AG09319 (cell line): ENCODE data around the gene PFN1.

ENCODE experiments used
- DNase-seq: peaks from one replicate; pipeline ENCODE4 v3.0.0-alpha.2; 2010; ENCODE audit warnings: low read depth; ENCODE audit errors: extremely low read depth
- TF ChIP-seq, protein P1 (sequence below): IDR thresholded peaks from 2 replicates; pipeline ENCODE4 v1.5.1; 2011; ENCODE audit warnings: low read depth, mild to moderate bottlenecking, inconsistent platforms, low read length, moderate library complexity

Gene PFN1

DNA sequence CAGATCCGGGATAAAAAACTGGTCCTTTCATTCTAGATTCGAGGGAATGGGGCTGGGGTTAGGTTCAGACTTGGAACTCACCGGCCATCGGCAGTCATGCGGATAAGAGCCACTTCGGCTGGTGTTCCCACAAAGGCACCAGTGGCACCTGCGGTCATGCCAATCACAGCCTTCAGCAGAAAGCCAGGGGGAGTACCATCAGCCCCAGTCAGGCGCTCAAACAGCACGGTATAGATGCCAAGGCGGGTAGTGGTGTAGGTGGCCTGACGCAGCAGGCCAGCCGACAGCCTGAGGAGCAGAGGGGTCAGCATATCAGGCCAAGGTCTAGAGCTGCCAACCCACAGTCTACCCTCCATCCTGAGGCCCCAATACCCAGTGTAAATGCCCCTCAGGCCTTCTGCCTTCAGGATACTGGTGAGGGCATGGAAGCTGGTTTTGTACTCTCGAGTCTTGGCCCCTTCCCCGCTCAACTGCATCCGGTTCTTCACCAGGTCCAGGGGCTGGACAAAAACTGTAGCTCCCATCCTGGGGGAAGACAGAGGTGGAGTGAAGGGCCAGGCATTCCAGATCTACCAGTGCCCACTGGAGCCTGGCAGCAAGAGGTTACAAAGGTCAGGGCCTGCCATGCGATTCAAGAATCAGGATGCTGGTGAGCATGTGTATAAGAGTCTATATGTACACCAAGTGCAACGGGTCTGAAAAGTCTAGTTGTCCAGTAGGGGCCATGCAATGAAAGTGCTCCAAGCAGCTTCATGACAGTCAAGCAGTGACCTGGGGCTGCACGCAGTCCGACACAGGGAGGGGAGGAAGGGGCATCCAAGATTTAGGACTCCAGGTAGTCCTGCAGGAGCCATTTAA is 9.4 kb downstream of the PFN1 start:
- TF ChIP-seq, protein P1, sequence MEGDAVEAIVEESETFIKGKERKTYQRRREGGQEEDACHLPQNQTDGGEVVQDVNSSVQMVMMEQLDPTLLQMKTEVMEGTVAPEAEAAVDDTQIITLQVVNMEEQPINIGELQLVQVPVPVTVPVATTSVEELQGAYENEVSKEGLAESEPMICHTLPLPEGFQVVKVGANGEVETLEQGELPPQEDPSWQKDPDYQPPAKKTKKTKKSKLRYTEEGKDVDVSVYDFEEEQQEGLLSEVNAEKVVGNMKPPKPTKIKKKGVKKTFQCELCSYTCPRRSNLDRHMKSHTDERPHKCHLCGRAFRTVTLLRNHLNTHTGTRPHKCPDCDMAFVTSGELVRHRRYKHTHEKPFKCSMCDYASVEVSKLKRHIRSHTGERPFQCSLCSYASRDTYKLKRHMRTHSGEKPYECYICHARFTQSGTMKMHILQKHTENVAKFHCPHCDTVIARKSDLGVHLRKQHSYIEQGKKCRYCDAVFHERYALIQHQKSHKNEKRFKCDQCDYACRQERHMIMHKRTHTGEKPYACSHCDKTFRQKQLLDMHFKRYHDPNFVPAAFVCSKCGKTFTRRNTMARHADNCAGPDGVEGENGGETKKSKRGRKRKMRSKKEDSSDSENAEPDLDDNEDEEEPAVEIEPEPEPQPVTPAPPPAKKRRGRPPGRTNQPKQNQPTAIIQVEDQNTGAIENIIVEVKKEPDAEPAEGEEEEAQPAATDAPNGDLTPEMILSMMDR = no peak
- no peak for DNase-seq

DNA sequence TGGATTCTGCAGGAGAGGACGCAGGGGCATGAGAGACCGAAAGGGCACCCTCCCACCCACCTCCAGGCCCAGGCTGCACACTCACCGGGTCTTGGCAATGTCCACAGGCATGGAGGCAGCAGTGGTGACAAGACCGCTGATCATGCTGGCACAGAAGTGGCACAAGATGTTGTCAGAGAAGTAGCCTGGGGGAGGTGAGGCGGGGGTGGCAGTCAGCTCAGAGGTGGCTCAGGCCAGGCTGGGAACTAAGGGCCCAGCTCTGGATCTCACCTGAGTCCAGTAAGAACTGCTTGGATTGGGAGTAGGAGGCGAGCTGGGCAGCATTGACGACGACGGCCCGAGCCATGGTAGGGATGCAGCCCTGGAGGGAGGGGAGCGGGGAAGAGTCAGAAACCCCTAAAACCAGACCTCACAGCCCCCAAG is 10.2 kb downstream of the PFN1 start:
- no peak for DNase-seq
- TF ChIP-seq, protein P1 = no peak

DNA sequence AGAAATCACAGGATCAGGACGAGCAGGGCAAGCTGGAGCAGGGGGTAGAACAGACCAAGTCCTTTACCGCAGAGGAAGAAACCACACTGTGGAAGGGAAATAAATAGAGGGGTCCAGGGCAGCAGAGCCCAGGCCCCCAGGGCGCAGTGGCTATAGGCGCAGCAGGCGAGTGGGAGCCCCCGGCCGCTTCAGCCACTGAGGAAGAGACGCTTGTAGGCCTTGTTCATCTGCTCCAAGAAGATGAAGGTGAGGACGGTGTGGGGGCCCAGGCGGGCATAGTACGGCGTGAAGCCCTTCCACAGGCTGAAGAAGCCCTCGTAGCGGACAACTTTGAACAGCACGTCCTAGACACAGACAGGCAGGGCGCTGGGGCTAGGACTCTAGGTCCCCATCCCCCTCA is 10.8 kb downstream of the PFN1 start:
- DNase-seq = no peak
- TF ChIP-seq, protein P1 = no peak

DNA sequence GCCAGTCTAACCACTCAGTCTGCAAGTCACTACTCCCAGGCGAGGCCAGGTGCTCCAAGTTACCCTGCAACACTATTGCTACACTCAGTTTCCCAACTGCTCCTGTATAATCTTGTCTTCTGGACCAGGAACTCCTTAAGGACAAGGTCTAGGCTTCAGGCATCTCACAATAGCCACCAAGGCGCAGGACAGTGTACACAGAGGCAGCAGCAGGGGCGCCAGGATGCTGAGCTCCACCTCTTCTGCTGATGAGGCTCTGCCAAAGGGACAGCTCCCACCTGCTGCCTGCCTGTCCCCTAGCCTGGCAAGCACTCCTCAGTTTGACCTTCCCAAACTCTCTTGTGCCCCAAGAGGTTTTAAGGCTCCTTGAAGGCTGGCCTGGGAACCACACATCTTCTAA is 11.9 kb downstream of the PFN1 start:
- DNase-seq = no peak
- TF ChIP-seq, protein P1 = no peak

DNA sequence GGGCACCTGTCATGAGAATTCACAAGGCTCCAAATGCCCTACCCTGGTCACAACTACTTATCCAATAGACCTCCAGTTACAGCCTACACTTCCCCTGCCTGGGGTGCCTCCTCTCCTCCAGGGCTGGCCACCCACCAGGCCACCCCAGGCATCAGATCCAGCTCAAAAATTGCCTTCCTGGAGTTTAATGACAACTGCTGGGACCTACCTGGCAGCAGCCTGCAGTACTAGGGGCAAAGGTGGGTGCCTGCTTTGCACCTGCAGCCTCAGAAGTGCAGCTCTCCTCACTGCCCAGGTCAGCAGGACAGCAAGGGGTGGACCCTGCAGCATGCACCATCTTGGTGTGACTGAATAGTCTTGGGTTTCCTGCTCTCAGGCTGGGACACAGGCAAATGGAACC is 12.7 kb downstream of the PFN1 start:
- TF ChIP-seq, protein P1 = no peak
- no peak for DNase-seq

DNA sequence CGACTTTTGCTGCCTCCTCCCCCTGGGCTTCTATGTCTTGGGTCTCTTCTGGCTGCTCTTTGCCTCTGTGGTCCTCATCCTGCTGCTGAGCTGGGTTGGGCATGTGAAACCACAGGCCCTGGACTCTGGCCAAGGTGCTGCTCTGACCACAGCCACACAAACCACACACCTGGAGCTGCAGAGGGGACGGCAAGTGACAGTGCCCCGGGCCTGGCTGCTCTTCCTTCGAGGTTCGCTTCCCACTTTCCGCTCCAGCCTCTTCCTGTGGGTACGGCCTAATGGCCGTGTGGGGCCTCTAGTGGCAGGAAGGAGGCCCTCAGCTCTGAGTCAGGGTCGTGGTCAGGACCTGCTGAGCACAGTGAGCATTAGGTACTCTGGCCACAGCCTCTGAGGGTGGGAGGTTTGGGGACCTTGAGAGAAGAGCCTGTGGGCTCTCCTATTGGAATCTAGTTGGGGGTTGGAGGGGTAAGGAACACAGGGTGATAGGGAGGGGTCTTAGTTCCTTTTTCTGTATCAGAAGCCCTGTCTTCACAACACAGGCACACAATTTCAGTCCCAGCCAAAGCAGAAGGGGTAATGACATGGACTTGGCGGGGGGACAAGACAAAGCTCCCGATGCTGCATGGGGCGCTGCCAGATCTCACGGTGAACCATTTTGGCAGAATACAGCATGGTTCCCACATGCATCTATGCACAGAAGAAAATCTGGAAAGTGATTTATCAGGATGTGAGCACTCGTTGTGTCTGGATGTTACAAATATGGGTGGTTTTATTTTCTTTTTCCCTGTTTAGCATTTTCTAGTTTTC is 14.0 kb downstream of the PFN1 start:
- no peak for DNase-seq
- TF ChIP-seq, protein P1 = peak; percentile 28

DNA sequence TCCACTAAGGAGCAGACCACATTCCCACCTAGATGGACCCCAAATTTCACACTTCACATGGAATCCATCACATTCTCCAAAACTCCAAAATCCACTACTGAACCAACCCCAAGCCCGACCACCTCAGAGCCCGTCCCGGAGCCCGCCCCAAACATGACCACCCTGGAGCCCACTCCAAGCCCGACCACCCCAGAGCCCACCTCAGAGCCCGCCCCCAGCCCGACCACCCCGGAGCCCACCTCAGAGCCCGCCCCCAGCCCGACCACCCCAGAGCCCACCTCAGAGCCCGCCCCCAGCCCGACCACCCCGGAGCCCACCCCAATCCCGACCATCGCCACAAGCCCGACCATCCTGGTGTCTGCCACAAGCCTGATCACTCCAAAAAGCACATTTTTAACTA is 14.7 kb downstream of the PFN1 start:
- no peak for DNase-seq
- TF ChIP-seq, protein P1 = no peak
